HG03520 (cell line): Measurements from ENCODE around the gene ETFB.

Experiments used
- ATAC-seq: cut with Tn5 transposase; IDR thresholded peaks from one replicate; pipeline ENCODE4 v1.9.1; 2021; ENCODE audit warnings: mild to moderate bottlenecking, moderate library complexity; ENCODE audit not compliant: unreplicated experiment

The ETFB gene

DNA sequence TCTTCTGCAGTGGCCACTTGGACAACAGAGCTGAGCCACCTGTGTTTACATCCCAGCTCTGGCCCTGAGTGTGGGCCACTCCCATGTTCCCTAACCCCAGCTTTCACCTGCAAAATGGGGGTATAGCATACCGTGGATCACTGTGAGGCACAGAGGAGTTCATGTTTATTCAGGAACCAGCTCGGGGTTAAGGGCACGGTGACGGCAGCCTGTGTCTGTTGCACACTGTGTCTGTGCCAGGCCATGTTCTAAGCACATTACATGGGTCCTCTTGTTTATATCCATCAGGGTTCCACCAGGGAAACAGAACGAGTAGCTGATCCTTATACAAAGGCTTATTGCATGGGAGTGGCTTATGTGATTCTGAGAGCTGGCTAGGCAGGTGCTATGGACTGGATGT lies 68.8 kb downstream of the ETFB start:
- ATAC-seq: no peak

DNA sequence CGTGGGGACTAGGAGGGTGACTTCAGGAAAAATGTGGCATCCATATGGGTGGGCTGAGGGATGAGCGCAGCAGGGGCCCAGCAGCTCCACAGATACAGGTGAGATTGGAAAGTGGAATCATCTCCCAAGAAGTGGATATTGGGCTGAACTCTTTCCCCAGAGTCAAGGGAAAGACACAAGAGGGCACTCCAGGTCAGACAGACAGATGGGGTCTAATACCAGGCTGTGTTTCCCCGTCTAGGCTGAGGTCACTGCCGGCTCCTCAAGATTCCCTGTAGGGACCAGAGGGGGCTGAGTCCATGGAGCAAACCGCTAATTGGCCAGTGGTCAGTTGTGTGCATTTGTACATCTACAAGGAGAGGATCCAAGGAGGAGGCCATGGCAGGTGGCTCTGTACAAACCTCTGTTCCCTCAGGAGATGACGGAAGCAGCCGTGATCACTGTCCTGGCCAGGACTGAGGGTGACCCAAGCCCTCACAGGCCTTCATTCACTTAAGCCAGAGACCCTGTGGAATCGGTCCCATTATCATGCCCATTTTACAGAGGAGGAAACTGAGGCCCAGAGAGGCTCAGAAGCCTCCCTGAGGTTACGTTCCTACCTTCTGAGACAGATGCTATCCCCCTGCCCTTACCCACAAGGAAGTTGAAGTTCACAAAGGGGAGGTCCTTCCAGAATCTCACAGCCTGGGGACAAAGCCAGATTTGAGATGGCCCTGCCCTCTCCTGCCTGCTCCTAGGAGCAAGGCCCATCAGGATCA lies 69.7 kb downstream of the ETFB start:
- no peak for ATAC-seq

DNA sequence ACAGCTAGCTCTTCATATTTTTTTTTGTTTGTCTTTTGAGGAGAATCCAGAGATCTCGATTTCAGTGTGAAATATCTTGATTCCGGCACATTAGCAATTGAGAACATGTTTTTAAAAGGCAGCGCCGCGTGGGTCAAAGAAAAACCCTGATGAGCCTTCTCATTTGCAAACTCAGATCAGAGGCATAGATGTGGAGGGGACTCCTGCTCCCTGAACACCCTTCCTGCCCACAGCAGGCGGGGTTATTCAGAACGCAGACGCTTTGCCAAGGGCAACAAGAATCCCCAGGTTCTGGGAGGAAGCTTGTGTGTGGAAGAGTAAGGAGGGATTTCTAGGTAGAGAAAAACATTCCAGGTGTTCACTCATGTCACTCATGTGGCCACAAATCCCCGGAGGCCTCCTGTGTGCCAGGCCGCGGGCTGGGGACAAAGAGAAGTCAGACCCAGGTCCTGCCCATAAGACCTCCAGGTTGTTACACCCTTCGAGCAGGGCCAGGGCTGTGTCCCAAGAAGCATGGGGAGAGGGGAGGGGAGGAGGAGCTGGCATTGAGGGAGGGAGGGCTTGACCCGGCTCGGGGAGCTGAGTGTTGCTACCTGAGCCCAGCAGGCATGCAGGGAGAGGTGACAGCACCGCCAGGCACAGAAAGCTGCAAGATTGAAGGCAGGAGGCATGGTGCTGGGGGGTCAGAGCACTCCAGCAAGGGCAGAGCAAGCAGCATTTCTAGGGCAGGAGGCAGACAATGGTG lies 70.6 kb downstream of the ETFB start:
- ATAC-seq: no peak
